HG02571 (cell line): ENCODE results near the gene RAP1B.

Experiments
- ATAC-seq: cut with Tn5 transposase; IDR thresholded peaks from one replicate; pipeline ENCODE4 v1.9.1; 2021; ENCODE audit warnings: mild to moderate bottlenecking, moderate library complexity; ENCODE audit not compliant: unreplicated experiment

RAP1B gene

GRCh38 chr12:68610370-68611093 is at the start of gene RAP1B:
TSS of gene RAP1B (plus strand) at chr12:68610899. CDS start at chr12:68648725, 37,826 bp downstream.
- ATAC-seq = peak; percentile 79

GRCh38 chr12:68561830-68562229 is 48.9 kb upstream of the RAP1B start:
- ATAC-seq = no peak

- no peak for ATAC-seq
Observed at GRCh38 chr12:68564166-68564565, 46.5 kb upstream of the RAP1B start.

- no peak for ATAC-seq
Observed at GRCh38 chr12:68565391-68565903, 45.3 kb upstream of the RAP1B start.

- ATAC-seq = no peak
Observed at GRCh38 chr12:68568922-68569569, 41.7 kb upstream of the RAP1B start.

- ATAC-seq = no peak
Observed at GRCh38 chr12:68572661-68573060, 38.0 kb upstream of the RAP1B start.

- no peak for ATAC-seq
Observed at GRCh38 chr12:68573406-68573805, 37.3 kb upstream of the RAP1B start.

- no peak for ATAC-seq
Observed at GRCh38 chr12:68577949-68578348, 32.8 kb upstream of the RAP1B start.

- ATAC-seq = no peak
Observed at GRCh38 chr12:68578765-68579164, 31.9 kb upstream of the RAP1B start.

GRCh38 chr12:68579254-68579653 is 31.4 kb upstream of the RAP1B start:
- no peak for ATAC-seq

- no peak for ATAC-seq
Observed at GRCh38 chr12:68580911-68581310, 29.8 kb upstream of the RAP1B start.

- no peak for ATAC-seq
Observed at GRCh38 chr12:68581926-68582325, 28.8 kb upstream of the RAP1B start.

GRCh38 chr12:68585966-68586365 is 24.7 kb upstream of the RAP1B start:
- no peak for ATAC-seq

GRCh38 chr12:68587448-68587873 is 23.2 kb upstream of the RAP1B start:
- ATAC-seq = peak; percentile 57

- no peak for ATAC-seq
Observed at GRCh38 chr12:68589194-68589593, 21.5 kb upstream of the RAP1B start.

GRCh38 chr12:68591734-68592418 is 18.8 kb upstream of the RAP1B start:
- ATAC-seq = no peak

GRCh38 chr12:68595241-68595640 is 15.5 kb upstream of the RAP1B start:
- no peak for ATAC-seq

GRCh38 chr12:68601767-68602166 is 8.9 kb upstream of the RAP1B start:
- no peak for ATAC-seq

- ATAC-seq = no peak
Observed at GRCh38 chr12:68602720-68603119, 8.0 kb upstream of the RAP1B start.

- ATAC-seq = no peak
Observed at GRCh38 chr12:68608191-68608590, 2.5 kb upstream of the RAP1B start.

GRCh38 chr12:68609998-68610369 is 715 bp upstream of the RAP1B start:
- ATAC-seq = no peak
